Transverse colon (tissue), 3 donors: Measurements from ENCODE around the gene GALK2.

ENCODE experiments used
- CTCF ChIP-seq, 5 experiments: fragments of 200-600 bp in 3 of 5; fragments of 450-650 bp in 2 of 5; sonication (generic) in 3 of 5; IDR thresholded peaks; 1 replicate in 2 of 5; 2 replicates in 3 of 5; pipeline ENCODE4 v1.5.1; 2016 to 2017; ENCODE audit warnings: antibody characterized with exemption in 5 of 5, inconsistent platforms in 3 of 5, mild to moderate bottlenecking in 2 of 5, moderate library complexity in 1 of 5
- POLR2A ChIP-seq: fragments of 450-650 bp; IDR thresholded peaks from one replicate; pipeline ENCODE4 v1.6.1; 2016; ENCODE audit warnings: antibody characterized with exemption, mild to moderate bottlenecking, moderate library complexity

DNA sequence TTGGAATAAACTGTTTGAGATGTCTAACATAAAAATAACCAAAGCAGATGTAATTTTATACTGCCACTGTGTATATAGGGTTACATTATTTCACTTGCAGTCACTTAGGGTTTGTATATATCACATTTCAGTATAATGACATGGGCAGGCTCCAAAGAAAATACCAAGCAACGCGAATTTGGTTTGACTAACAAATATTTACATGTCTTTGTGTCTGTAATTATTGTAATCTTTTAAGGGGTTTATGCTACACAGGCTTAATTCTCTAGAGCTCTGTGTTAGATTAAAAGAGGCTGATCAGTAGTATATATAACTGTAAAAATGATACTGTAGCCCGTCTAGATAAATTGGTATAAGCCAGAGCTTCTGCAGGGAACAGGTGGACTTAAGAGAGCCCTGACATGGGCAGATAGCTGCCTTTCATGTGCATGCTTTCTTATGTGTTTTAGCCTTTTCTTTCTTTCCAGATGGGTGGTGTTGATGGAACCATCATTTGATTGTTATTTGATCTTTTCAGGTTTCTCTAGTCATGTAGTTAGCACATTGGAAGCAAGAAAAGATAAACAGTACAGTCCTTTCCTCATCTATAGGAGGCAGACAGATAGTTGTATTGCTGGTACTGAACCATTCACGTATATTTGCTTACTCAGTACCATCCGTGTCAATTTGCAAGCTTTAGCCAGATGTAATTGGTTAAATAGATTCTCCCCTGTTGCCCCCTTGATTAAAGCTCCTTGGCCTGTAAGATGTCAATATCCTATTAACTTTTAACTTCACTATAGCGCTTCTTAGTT is 86.1 kb downstream of the GALK2 start:
- TF ChIP-seq CTCF (IDR thresholded peaks at IDR 0.05), result no peak
- no peak for TF ChIP-seq POLR2A
